Activated CD8-positive, alpha-beta T cell treated with anti-CD3 and anti-CD28 coated beads for 36 hours (primary cell): Measurements from ENCODE around the gene CALN1. TPM values are rescaled to one million over a fixed set of nuclear protein-coding genes. Genes with fewer than 3 reads are reported as not detected.
"Not testable (repeated sequence)": the region's sequence is repeated elsewhere in the genome, so short reads cannot be mapped to it uniquely, and the experiment has no call there.

ENCODE experiments used
- ATAC-seq: fragments of 200-7000 bp; cut with Tn5 transposase; one replicate; pipeline ENCODE4 v1.10.0; 2021; ENCODE audit warnings: mild to moderate bottlenecking, moderate library complexity
- CTCF ChIA-PET: fragments of 350-600 bp; sonication (Branson Sonifier 250); formaldehyde crosslinking; loops from one replicate; lab custom pipeline; 2021; ENCODE audit warnings: antibody characterized with exemption; lab: Charles Lee
- POLR2A ChIA-PET: fragments of 350-600 bp; sonication (Branson Sonifier 250); formaldehyde crosslinking; loops from one replicate; lab custom pipeline; 2021; ENCODE audit warnings: antibody characterized with exemption; lab: Charles Lee
- DNase-seq: peaks from one replicate; pipeline ENCODE4 v3.0.0-alpha.2; 2020
- H3K27ac Mint-ChIP-seq: one replicate; pipeline ENCODE4 v1.8.0; 2021; ENCODE audit warnings: mild to moderate bottlenecking, mixed read lengths
- H3K27me3 Mint-ChIP-seq: one replicate; pipeline ENCODE4 v1.8.0; 2021; ENCODE audit warnings: mixed read lengths
- H3K36me3 Mint-ChIP-seq: one replicate; pipeline ENCODE4 v1.8.0; 2021; ENCODE audit warnings: low read depth, mixed read lengths
- H3K4me1 Mint-ChIP-seq: one replicate; pipeline ENCODE4 v1.8.0; 2021; ENCODE audit warnings: low read depth, mixed read lengths
- H3K4me3 Mint-ChIP-seq: one replicate; pipeline ENCODE4 v1.8.0; 2021; ENCODE audit warnings: mild to moderate bottlenecking, moderate library complexity, mixed read lengths
- H3K9me3 Mint-ChIP-seq: one replicate; pipeline ENCODE4 v1.8.0; 2021; ENCODE audit warnings: mixed read lengths
- CTCF ChIP-seq: fragments of 200-600 bp; IDR thresholded peaks from one replicate; pipeline ENCODE4 v1.8.0; 2022; ENCODE audit warnings: antibody characterized with exemption, mild to moderate bottlenecking
- intact Hi-C: fragments of 100-400 bp; cut with micrococcal nuclease; formaldehyde crosslinking; loops from one replicate; pipeline ENCODE4 v1.10.0; 2022
- total RNA-seq, 2 experiments: library from RNA; stranded (reverse); gene quantifications; one replicate each; pipeline ENCODE4 v1.2.3, GENCODE V29; 2021

Gene CALN1
- total RNA-seq, 2 experiments from 2014 or later = 0.02 to 0.16 TPM

GRCh38 chr7:71750290-71750689, 661.8 kb downstream of the CALN1 start:
- ATAC-seq (no peak), DNase-seq (no peak)
- Mint-ChIP-seq H3K4me3 (no peak overlapping the region), H3K9me3 (peaks cover 6% of the 10 kb centered on the region), H3K4me1 (no peaks in the 10 kb centered on the region), H3K27me3 (peaks cover 12% of the 10 kb centered on the region), H3K36me3 (no peaks in the 10 kb centered on the region), H3K27ac (no peak overlapping the region)
- POLR2A ChIA-PET = no interaction called here
- intact Hi-C loops = no loop called here
- TF ChIP-seq CTCF = no peak
- CTCF ChIA-PET = interaction anchor here (1.4 kb wide), 1 partner anchor 17 kb away, joined by 3 read pairs; no protein-coding TSS in a partner anchor

GRCh38 chr7:71746006-71746405, 666.1 kb downstream of the CALN1 start:
- intact Hi-C loops = no loop called here
- no peak for ATAC-seq
- H3K36me3 Mint-ChIP-seq = no peaks in the 10 kb centered on the region
- H3K4me1 Mint-ChIP-seq = no peaks in the 10 kb centered on the region
- peaks cover 9% of the 10 kb centered on the region for H3K9me3 Mint-ChIP-seq
- ChIA-PET CTCF (interaction anchor here (2.2 kb wide), 1 partner anchor 10 kb away, joined by 6 read pairs; no protein-coding TSS in a partner anchor), POLR2A (no interaction called here)
- no peak overlapping the region for H3K27ac Mint-ChIP-seq
- no peak for DNase-seq
- TF ChIP-seq CTCF = no peak
- H3K27me3 Mint-ChIP-seq = peaks cover under 1% of the 10 kb centered on the region
- H3K4me3 Mint-ChIP-seq = no peak overlapping the region

- Mint-ChIP-seq H3K4me1 (no peaks in the 10 kb centered on the region), H3K27me3 (no peaks in the 10 kb centered on the region), H3K36me3 (no peaks in the 10 kb centered on the region), H3K27ac (no peak overlapping the region), H3K4me3 (no peak overlapping the region), H3K9me3 (peaks cover 3% of the 10 kb centered on the region)
- intact Hi-C loops = no loop called here
- ATAC-seq (no peak), DNase-seq (no peak)
- TF ChIP-seq CTCF = no peak
- CTCF ChIA-PET = no interaction called here
- POLR2A ChIA-PET = no interaction called here
Measured at GRCh38 chr7:71740174-71740560, 672.0 kb downstream of the CALN1 start.

- H3K36me3 Mint-ChIP-seq = no peaks in the 10 kb centered on the region
- no peak for TF ChIP-seq CTCF
- ATAC-seq = no peak
- H3K27ac Mint-ChIP-seq = no peak overlapping the region
- intact Hi-C loops = no loop called here
- no peak overlapping the region for H3K4me3 Mint-ChIP-seq
- ChIA-PET POLR2A (no interaction called here), CTCF (no interaction called here)
- H3K4me1 Mint-ChIP-seq = no peaks in the 10 kb centered on the region
- peaks cover 3% of the 10 kb centered on the region for H3K9me3 Mint-ChIP-seq
- DNase-seq = no peak
- no peaks in the 10 kb centered on the region for H3K27me3 Mint-ChIP-seq
Measured at GRCh38 chr7:71739520-71740173, 672.5 kb downstream of the CALN1 start.

- POLR2A ChIA-PET, intact Hi-C loops: not testable (repeated sequence)
Measured at GRCh38 chr7:71737931-71738540, 674.1 kb downstream of the CALN1 start.

More at GRCh38 chr7:71737931-71738540, 674.1 kb downstream of the CALN1 start:
- CTCF ChIA-PET, H3K4me3 Mint-ChIP-seq, H3K4me1 Mint-ChIP-seq, H3K9me3 Mint-ChIP-seq, ATAC-seq, H3K36me3 Mint-ChIP-seq, H3K27ac Mint-ChIP-seq, H3K27me3 Mint-ChIP-seq, DNase-seq: not testable (repeated sequence)
